Calu3 (cell line): ENCODE results near the gene ASCL5. TPM values are rescaled to one million over a fixed set of nuclear protein-coding genes. Genes with fewer than 3 reads are reported as not detected.

ENCODE experiments used
- BruUV-seq: library from RNA; stranded (reverse); fragments of 400-500 nt; replicated peaks from 2 replicates; lab custom pipeline; 2021; lab: Mats Ljungman, UMichigan
- CTCF ChIA-PET: fragments of 300-600 bp; sonication (Branson Sonifier 250); formaldehyde crosslinking; loops from one replicate; lab custom pipeline; 2022; ENCODE audit warnings: antibody characterized with exemption; lab: Charles Lee
- DNase-seq: peaks from one replicate; pipeline ENCODE4 v3.0.0; 2022
- H3K27ac Mint-ChIP-seq: one replicate; pipeline ENCODE4 v1.8.0; 2022; ENCODE audit warnings: mixed read lengths; ENCODE audit not compliant: unreplicated experiment
- H3K27me3 Mint-ChIP-seq: one replicate; pipeline ENCODE4 v1.8.0; 2022; ENCODE audit warnings: mixed read lengths; ENCODE audit not compliant: unreplicated experiment
- H3K36me3 Mint-ChIP-seq: one replicate; pipeline ENCODE4 v1.8.0; 2022; ENCODE audit warnings: mild to moderate bottlenecking, moderate library complexity, mixed read lengths; ENCODE audit not compliant: insufficient read depth, unreplicated experiment
- H3K4me1 Mint-ChIP-seq: one replicate; pipeline ENCODE4 v1.8.0; 2022; ENCODE audit warnings: mild to moderate bottlenecking, low read depth, mixed read lengths; ENCODE audit not compliant: unreplicated experiment
- H3K4me3 Mint-ChIP-seq: one replicate; pipeline ENCODE4 v1.8.0; 2022; ENCODE audit warnings: mild to moderate bottlenecking, low read depth, moderate library complexity, mixed read lengths; ENCODE audit not compliant: unreplicated experiment
- H3K9me3 Mint-ChIP-seq: one replicate; pipeline ENCODE4 v1.8.0; 2022; ENCODE audit warnings: low read depth, mixed read lengths; ENCODE audit not compliant: unreplicated experiment
- intact Hi-C: fragments of 100-400 bp; cut with micrococcal nuclease; formaldehyde crosslinking; loops from one replicate; pipeline ENCODE4 v1.10.0; 2022; ENCODE audit not compliant: unreplicated experiment
- total RNA-seq: library from RNA; stranded (reverse); gene quantifications from 2 replicates; pipeline ENCODE4 v1.2.3, GENCODE V29; 2022
- TF ChIP-seq, protein P1 (sequence below): fragments of 200-600 bp; IDR thresholded peaks from one replicate; pipeline ENCODE4 v1.8.0; 2022; ENCODE audit warnings: antibody characterized with exemption; ENCODE audit not compliant: unreplicated experiment

Gene ASCL5
- total RNA-seq, 1 experiment from 2014 or later, result not detected

DNA sequence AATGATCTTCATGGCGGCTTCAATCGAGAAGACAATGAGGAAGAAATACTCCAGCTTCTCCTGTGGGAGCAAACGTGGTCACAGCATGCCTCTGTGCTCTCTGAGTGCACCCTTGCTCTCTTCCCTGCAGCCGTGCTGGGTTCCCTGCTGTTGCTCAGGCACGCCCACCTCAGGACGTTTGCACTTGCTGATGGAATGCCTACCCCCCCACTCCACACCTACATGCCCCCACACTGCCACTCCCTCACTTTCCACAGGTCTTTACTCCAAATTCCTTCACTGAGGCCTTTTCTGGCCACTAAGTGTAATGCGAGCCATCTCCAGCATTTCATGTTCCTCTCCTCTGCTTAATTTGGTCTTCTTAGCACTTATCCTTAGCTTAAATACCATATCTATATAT lies 33.0 kb downstream of the ASCL5 start:
- H3K27me3 Mint-ChIP-seq, result peaks cover 91% of the 10 kb centered on the region
- TF ChIP-seq, protein P1, sequence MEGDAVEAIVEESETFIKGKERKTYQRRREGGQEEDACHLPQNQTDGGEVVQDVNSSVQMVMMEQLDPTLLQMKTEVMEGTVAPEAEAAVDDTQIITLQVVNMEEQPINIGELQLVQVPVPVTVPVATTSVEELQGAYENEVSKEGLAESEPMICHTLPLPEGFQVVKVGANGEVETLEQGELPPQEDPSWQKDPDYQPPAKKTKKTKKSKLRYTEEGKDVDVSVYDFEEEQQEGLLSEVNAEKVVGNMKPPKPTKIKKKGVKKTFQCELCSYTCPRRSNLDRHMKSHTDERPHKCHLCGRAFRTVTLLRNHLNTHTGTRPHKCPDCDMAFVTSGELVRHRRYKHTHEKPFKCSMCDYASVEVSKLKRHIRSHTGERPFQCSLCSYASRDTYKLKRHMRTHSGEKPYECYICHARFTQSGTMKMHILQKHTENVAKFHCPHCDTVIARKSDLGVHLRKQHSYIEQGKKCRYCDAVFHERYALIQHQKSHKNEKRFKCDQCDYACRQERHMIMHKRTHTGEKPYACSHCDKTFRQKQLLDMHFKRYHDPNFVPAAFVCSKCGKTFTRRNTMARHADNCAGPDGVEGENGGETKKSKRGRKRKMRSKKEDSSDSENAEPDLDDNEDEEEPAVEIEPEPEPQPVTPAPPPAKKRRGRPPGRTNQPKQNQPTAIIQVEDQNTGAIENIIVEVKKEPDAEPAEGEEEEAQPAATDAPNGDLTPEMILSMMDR, result no peak
- no TSS peak for BruUV-seq
- CTCF ChIA-PET, result no interaction called here
- H3K4me1 Mint-ChIP-seq, result no peaks in the 10 kb centered on the region
- no peak overlapping the region for H3K4me3 Mint-ChIP-seq
- H3K9me3 Mint-ChIP-seq, result no peaks in the 10 kb centered on the region
- intact Hi-C loops, result no loop called here
- no peak for DNase-seq
- no peak overlapping the region for H3K27ac Mint-ChIP-seq
- H3K36me3 Mint-ChIP-seq, result no peaks in the 10 kb centered on the region

DNA sequence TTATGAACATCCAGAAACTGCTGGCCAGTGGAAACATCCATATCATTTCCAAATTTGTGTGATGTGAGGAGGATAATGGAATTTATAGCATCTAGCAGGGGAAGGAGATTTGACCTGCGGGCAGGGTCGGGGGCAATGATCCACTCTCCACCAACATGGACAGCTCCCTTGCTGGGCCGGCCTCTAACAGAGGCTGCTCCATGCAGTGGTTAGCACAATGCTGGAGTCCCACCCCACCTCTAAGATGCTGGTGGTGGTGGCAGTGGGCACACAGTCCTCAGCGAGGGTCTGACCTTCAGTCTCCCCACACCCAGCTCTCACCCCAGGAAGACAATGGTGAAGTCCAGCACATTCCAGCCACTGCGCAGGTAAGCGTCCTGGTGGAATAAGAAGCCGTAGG lies 33.4 kb downstream of the ASCL5 start:
- CTCF ChIA-PET, result no interaction called here

GRCh38 chr1:201092738-201093137 lies 34.2 kb downstream of the ASCL5 start:
- no peaks in the 10 kb centered on the region for H3K4me1 Mint-ChIP-seq
- no peak overlapping the region for H3K4me3 Mint-ChIP-seq
- peaks cover 93% of the 10 kb centered on the region for H3K27me3 Mint-ChIP-seq
- H3K27ac Mint-ChIP-seq, result no peak overlapping the region
- intact Hi-C loops, result no loop called here
- TF ChIP-seq, protein P1, result no peak
- H3K9me3 Mint-ChIP-seq, result no peaks in the 10 kb centered on the region
- no peaks in the 10 kb centered on the region for H3K36me3 Mint-ChIP-seq
- no peak for DNase-seq
- CTCF ChIA-PET, result no interaction called here
- BruUV-seq, result no TSS peak

More for the DNA sequence above, 33.4 kb downstream of the ASCL5 start:
- Mint-ChIP-seq H3K4me3 (no peak overlapping the region), H3K36me3 (no peaks in the 10 kb centered on the region), H3K4me1 (no peaks in the 10 kb centered on the region), H3K27me3 (peaks cover 93% of the 10 kb centered on the region), H3K9me3 (no peaks in the 10 kb centered on the region), H3K27ac (no peak overlapping the region)
- TF ChIP-seq, protein P1, result no peak
- BruUV-seq, result no TSS peak
- intact Hi-C loops, result no loop called here
- no peak for DNase-seq

- Mint-ChIP-seq H3K27ac (no peak overlapping the region), H3K4me1 (no peaks in the 10 kb centered on the region)
Observed at GRCh38 chr1:201091256-201091655, 35.7 kb downstream of the ASCL5 start.

More at GRCh38 chr1:201091256-201091655, 35.7 kb downstream of the ASCL5 start:
- TF ChIP-seq, protein P1, result no peak
- H3K27me3 Mint-ChIP-seq, result peaks cover 86% of the 10 kb centered on the region
- intact Hi-C loops, result no loop called here
- DNase-seq, result no peak
- H3K4me3 Mint-ChIP-seq, result no peak overlapping the region
- no peaks in the 10 kb centered on the region for H3K9me3 Mint-ChIP-seq
- BruUV-seq, result no TSS peak
- no peaks in the 10 kb centered on the region for H3K36me3 Mint-ChIP-seq
- CTCF ChIA-PET, result interaction anchor here (0.9 to 1.1 kb wide), 2 partner anchors 19 to 20 kb away, joined by 3 to 4 read pairs; no protein-coding TSS in a partner anchor
